Stimulated activated CD8-positive, alpha-beta memory T cell treated with anti-CD3 and anti-CD28 coated beads, Interleukin-2, amount 100 ng/mL, for 48 hours (primary cell): Measurements from ENCODE around the gene SHROOM3.
A peak's percentile ranks its signal among the peaks of the same experiment; 100 is the strongest.

Experiments
- DNase-seq, 2 donors: peaks; one replicate each; pipeline ENCODE4 v3.0.0-alpha.2; 2020; ENCODE audit warnings: low read depth in 2 of 2

Gene SHROOM3

GRCh38 chr4:76659103-76659490 is 224.1 kb downstream of the SHROOM3 start:
- DNase-seq, result no peak

- DNase-seq, result no peak
Observed at GRCh38 chr4:76663824-76664223, 228.8 kb downstream of the SHROOM3 start.

- DNase-seq, result no peak
Observed at GRCh38 chr4:76665153-76665552, 230.1 kb downstream of the SHROOM3 start.

GRCh38 chr4:76665721-76666120 is 230.7 kb downstream of the SHROOM3 start:
- DNase-seq, result no peak

GRCh38 chr4:76666944-76667532 is 232.0 kb downstream of the SHROOM3 start:
- no peak for DNase-seq

GRCh38 chr4:76670631-76671030 is 235.6 kb downstream of the SHROOM3 start:
- no peak for DNase-seq

GRCh38 chr4:76673362-76673761 is 238.3 kb downstream of the SHROOM3 start:
- no peak for DNase-seq

GRCh38 chr4:76674983-76675382 is 240.0 kb downstream of the SHROOM3 start:
- DNase-seq, result no peak

GRCh38 chr4:76677571-76678326 is 242.7 kb downstream of the SHROOM3 start:
- no peak for DNase-seq

GRCh38 chr4:76679691-76680090 is 244.7 kb downstream of the SHROOM3 start:
- DNase-seq, result no peak

GRCh38 chr4:76680952-76681351 is 245.9 kb downstream of the SHROOM3 start:
- DNase-seq, result no peak

GRCh38 chr4:76681996-76682395 is 247.0 kb downstream of the SHROOM3 start:
- DNase-seq, result no peak

- no peak for DNase-seq
Observed at GRCh38 chr4:76683144-76683543, 248.1 kb downstream of the SHROOM3 start.

GRCh38 chr4:76687746-76688448 is 252.9 kb downstream of the SHROOM3 start:
- no peak for DNase-seq

GRCh38 chr4:76688619-76689144 is 253.7 kb downstream of the SHROOM3 start:
- DNase-seq, result no peak

- peak; percentile 5 to 8 for DNase-seq
Observed at GRCh38 chr4:76689145-76689817, 254.3 kb downstream of the SHROOM3 start.

GRCh38 chr4:76690011-76690905 is 255.2 kb downstream of the SHROOM3 start:
- DNase-seq, result no peak

GRCh38 chr4:76690906-76691275 is 255.9 kb downstream of the SHROOM3 start:
- DNase-seq, result no peak

GRCh38 chr4:76691807-76692582 is 257.0 kb downstream of the SHROOM3 start:
- no peak for DNase-seq

- no peak for DNase-seq
Observed at GRCh38 chr4:76692761-76693160, 257.7 kb downstream of the SHROOM3 start.
